ENCODE results near the gene CLMP.

Gene CLMP

GRCh38 chr11:123188508-123189165 lies 6.4 kb downstream of the CLMP start:
- Histone ChIP-seq H3K4me3 (ENCODE audit: low read depth, low read length, poor library complexity, severe bottlenecking) (no peak overlapping the region), H2AFZ (ENCODE audit: low read length) (no peak overlapping the region), H3K9me3 (ENCODE audit: low read length) (no peaks in the 10 kb centered on the region), H3K4me1 (ENCODE audit: insufficient read depth, low read length, severe bottlenecking) (no peaks in the 10 kb centered on the region), H3K36me3 (ENCODE audit: insufficient read depth, low read length) (no peaks in the 10 kb centered on the region), H3K4me2 (ENCODE audit: low read length) (no peak overlapping the region), H3K27me3 (ENCODE audit: insufficient read depth, low read length) (no peaks in the 10 kb centered on the region), H3K27ac (ENCODE audit: low read depth, low read length, poor library complexity, severe bottlenecking) (no peak overlapping the region), H3K79me2 (ENCODE audit: insufficient read depth, low read length) (no peaks in the 10 kb centered on the region), H3F3A (ENCODE audit: insufficient read depth, low read length) (no peaks in the 10 kb centered on the region), H4K20me1 (ENCODE audit: insufficient read depth, low read length) (no peaks in the 10 kb centered on the region), H3K9ac (ENCODE audit: low read length) (no peak overlapping the region), H3K9me2 (ENCODE audit: low read depth, low read length) (no peaks in the 10 kb centered on the region)
- TF ChIP-seq CTCF (IDR thresholded peaks at IDR 0.05; ENCODE audit: low read length) (no peak), EZH2 (IDR thresholded peaks at IDR 0.05; ENCODE audit: borderline replicate concordance, low read length) (no peak)

- H2AFZ ChIP-seq (ENCODE audit: low read length), result no peak overlapping the region
- TF ChIP-seq EZH2 (IDR thresholded peaks at IDR 0.05; ENCODE audit: borderline replicate concordance, low read length), result no peak
- TF ChIP-seq CTCF (IDR thresholded peaks at IDR 0.05; ENCODE audit: low read length), result no peak
- no peaks in the 10 kb centered on the region for H3F3A ChIP-seq (ENCODE audit: insufficient read depth, low read length)
- no peak overlapping the region for H3K4me2 ChIP-seq (ENCODE audit: low read length)
- H3K27me3 ChIP-seq (ENCODE audit: insufficient read depth, low read length), result no peaks in the 10 kb centered on the region
- no peaks in the 10 kb centered on the region for H3K4me1 ChIP-seq (ENCODE audit: insufficient read depth, low read length, severe bottlenecking)
- no peaks in the 10 kb centered on the region for H3K79me2 ChIP-seq (ENCODE audit: insufficient read depth, low read length)
- no peak overlapping the region for H3K4me3 ChIP-seq (ENCODE audit: low read depth, low read length, poor library complexity, severe bottlenecking)
- no peaks in the 10 kb centered on the region for H3K36me3 ChIP-seq (ENCODE audit: insufficient read depth, low read length)
- H4K20me1 ChIP-seq (ENCODE audit: insufficient read depth, low read length), result no peaks in the 10 kb centered on the region
- H3K9me3 ChIP-seq (ENCODE audit: low read length), result no peaks in the 10 kb centered on the region
- no peak overlapping the region for H3K9ac ChIP-seq (ENCODE audit: low read length)
- H3K9me2 ChIP-seq (ENCODE audit: low read depth, low read length), result no peaks in the 10 kb centered on the region
- no peak overlapping the region for H3K27ac ChIP-seq (ENCODE audit: low read depth, low read length, poor library complexity, severe bottlenecking)
These were observed 7.2 kb downstream of the CLMP start for GRCh38 chr11:123187665-123188507.

GRCh38 chr11:123187248-123187647 lies 7.8 kb downstream of the CLMP start:
- Histone ChIP-seq H3K27me3 (ENCODE audit: insufficient read depth, low read length) (no peaks in the 10 kb centered on the region), H2AFZ (ENCODE audit: low read length) (no peak overlapping the region), H3K9me3 (ENCODE audit: low read length) (no peaks in the 10 kb centered on the region), H3K4me2 (ENCODE audit: low read length) (no peak overlapping the region), H3K4me1 (ENCODE audit: insufficient read depth, low read length, severe bottlenecking) (no peaks in the 10 kb centered on the region), H3K4me3 (ENCODE audit: low read depth, low read length, poor library complexity, severe bottlenecking) (no peak overlapping the region), H3K79me2 (ENCODE audit: insufficient read depth, low read length) (no peaks in the 10 kb centered on the region), H3F3A (ENCODE audit: insufficient read depth, low read length) (no peaks in the 10 kb centered on the region), H3K36me3 (ENCODE audit: insufficient read depth, low read length) (no peaks in the 10 kb centered on the region), H4K20me1 (ENCODE audit: insufficient read depth, low read length) (no peaks in the 10 kb centered on the region), H3K9me2 (ENCODE audit: low read depth, low read length) (no peaks in the 10 kb centered on the region), H3K27ac (ENCODE audit: low read depth, low read length, poor library complexity, severe bottlenecking) (no peak overlapping the region), H3K9ac (ENCODE audit: low read length) (no peak overlapping the region)
- no peak for TF ChIP-seq EZH2 (IDR thresholded peaks at IDR 0.05; ENCODE audit: borderline replicate concordance, low read length)
- no peak for TF ChIP-seq CTCF (IDR thresholded peaks at IDR 0.05; ENCODE audit: low read length)
